Muscle of arm (tissue), 12 donors: ENCODE measurements around the gene RRBP1. TPM values are rescaled to one million over a fixed set of nuclear protein-coding genes. Genes with fewer than 3 reads are reported as not detected.
A peak's percentile ranks its signal among the peaks of the same experiment; 100 is the strongest.

Source experiments
- DNase-seq: peaks from one replicate; pipeline ENCODE4 v3.0.0-alpha.2; 2013
- polyA plus RNA-seq, 12 donors: library from polyadenylated mRNA; unstranded; fragments of 120-200 nt; gene quantifications; one replicate each; pipeline ENCODE4 v1.2.1, GENCODE V29; 2013; ENCODE audit not compliant: insufficient read length in 12 of 12

RRBP1 gene
- polyA plus RNA-seq, 12 donors = 96.1 to 186 (median 114) TPM; not detected in 1

DNA sequence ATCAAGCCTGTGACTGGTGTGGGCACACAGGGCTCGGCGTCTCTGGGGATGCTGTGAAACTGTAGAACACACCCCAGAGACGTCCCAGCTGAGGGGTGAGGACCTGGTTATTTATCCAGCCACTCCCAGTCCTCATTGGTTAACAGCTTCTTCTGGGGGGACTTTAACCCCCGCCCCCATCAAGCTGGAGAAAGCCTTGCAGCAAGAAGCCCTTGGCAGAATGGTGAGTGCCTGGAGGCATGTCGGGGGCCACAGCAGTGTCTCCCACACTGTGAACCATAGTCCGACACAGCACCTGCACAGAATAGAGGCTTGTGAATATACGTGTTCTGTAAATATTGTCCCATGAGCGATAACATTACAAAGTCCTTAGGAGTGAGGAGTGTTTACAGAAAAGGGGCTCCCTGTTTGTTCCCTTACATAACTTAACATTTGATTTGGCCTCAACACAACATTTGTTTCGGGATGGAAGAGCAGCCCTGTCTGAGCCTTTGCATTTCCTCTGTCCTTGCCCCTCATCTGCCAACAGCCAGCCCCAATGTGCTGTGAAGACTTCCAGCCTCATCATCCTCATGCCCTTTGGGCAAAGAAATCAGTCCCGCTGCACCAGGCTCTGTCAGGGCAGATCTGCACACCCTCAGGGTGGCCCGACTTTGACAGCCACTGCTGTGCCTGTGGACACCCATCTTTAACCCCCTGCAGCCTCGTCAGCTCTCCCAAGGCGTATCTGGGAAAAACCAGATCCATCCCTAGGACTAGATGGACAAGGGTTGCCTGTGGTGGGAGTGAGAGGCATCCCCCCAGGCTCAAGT lies 2.2 kb upstream of the RRBP1 start:
- no peak for DNase-seq

- DNase-seq = no peak
These were observed 1.4 kb upstream of the RRBP1 start for GRCh38 chr20:17683218-17684076.

DNA sequence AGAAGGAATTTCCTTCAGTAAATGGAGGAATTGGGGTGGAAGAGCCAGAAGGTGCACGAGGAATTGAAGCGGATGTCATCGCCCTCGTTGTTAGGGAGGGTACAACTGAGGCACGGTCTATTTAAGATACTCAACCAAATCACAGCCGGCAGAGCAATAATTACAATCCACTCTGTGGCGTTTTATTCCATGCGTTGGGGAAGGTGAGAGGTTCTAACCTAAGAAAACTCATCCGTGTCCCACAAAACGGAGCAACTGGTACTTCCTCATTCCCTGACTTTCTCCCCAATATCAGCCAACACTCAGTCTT lies 802 bp upstream of the RRBP1 start:
- DNase-seq = no peak

DNA sequence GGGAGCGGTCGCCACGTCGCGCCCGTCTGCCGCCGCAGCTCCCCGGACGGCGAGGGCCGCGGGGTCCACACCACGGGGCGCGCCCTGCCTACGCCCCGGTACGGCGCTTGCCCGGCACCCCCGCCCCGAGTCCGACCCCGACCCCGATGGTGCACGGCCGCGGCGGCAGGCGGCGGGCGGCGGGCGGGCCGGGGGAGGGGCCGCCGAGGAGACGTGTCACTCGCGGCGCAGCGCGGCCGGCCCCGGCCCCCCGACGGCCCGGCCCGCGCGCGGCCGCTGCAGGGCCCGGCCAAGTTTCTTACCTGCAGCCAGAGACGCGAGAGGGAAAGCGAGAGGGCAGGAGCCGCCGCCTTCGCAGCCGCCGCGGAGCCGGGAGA lies 328 bp downstream of the RRBP1 start:
- no peak for DNase-seq

- peak; percentile 79 for DNase-seq
These were observed 961 bp downstream of the RRBP1 start for GRCh38 chr20:17680836-17681725.

- peak; percentile 43 for DNase-seq
These were observed 1.9 kb downstream of the RRBP1 start for GRCh38 chr20:17679941-17680835.

DNA sequence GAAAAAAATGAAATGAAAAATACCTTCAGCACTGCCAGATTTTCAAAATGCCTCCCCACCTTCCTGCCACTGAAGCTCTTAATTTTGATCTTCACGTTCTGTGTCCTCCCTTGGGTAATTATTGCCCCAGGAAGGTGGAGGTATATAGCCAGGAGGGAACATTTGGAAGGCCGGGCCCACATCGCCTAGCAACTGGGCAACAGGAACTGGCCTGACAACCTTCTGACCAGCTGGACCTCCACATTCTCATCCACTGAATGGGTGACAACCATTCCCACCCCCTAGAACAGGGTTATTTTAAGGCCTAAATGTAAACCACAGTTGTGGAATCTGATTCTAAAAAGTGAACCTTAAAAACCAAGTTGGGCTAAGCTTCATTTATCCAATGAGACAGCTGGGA lies 3.2 kb downstream of the RRBP1 start:
- DNase-seq = no peak

- DNase-seq = no peak
These were observed 3.7 kb downstream of the RRBP1 start for GRCh38 chr20:17678295-17678694.

DNA sequence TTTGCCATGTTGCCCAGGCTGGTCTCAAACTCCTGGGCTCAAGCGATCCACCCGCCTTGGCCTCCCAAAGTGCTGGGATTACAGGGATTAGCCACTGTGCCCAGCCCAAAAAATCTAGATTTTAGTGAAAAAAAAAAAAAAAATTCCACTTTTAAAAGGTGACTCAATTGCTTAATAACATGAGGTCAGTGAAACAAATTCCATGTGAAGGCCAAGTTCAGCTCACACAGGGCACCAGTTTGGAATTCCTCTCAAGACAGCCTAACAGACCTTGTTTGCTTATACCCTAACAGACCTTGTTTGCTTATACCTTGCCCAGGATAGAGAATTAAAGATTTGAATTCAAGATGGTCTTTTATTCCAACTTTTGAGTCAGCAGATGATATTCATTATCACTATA lies 5.1 kb downstream of the RRBP1 start:
- DNase-seq = no peak

- no peak for DNase-seq
These were observed 5.7 kb downstream of the RRBP1 start for GRCh38 chr20:17676378-17676759.

DNA sequence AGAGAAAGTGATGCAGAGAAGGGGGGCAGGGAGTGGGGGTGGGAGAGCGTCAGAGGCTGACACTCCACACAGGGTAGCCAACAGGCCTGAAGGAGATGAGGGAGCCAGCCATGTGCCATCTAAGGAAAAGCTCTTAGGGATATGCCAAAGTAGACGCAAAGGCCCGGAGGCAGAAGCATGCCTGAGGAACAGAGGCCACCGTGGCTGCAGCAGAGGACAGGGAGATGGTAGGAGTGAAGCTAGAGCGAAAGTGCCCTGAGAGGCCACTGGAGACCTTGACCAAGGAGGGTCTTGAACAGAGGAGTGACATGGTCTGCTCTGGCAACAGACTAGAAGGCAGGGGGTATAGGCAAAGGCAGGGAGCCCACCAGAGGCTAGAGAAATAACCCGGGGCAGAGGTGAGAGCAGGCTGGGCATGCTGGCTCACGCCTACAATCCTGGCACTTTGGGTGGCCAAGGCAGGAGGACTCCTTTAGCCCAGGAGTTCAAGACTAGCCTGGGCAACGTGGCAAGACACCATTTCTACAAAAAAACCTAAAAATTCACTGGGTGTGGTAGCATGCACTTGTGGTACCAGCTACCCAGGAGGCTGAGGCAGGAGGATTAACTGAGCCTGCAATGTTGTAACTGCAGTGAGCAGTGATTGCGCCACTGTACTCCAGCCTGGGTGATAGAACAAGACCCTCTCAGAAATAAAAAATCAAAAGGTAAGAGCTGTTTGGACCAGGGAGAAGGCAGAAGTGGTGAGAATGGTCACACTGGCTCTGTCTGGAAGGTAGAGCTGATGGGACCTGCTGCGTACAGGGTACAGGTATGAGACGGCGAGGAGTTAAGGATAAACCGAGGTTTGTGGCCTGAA lies 6.3 kb downstream of the RRBP1 start:
- DNase-seq = no peak

- no peak for DNase-seq
These were observed 7.1 kb downstream of the RRBP1 start for GRCh38 chr20:17674722-17675518.

DNA sequence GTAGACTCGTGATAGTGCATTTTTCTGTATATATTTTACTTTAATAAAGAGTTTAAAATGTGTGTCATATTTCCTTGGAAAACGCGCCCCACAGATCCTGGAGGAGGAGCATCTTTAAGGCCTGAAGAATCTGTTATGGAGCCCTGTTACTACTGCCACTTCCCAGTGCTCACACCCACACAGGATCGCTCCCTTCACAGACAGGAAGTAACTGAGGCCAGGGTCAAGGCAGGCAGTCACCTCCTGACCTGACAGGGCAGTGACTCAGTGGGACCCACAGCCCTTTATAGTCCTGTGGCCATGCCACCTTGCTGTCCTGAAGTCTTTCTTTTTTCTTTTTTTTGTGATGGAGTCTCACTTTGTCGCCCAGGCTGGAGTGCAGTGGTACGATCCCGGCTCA lies 9.0 kb downstream of the RRBP1 start:
- no peak for DNase-seq

GRCh38 chr20:17671565-17671964 lies 10.5 kb downstream of the RRBP1 start:
- DNase-seq = no peak

DNA sequence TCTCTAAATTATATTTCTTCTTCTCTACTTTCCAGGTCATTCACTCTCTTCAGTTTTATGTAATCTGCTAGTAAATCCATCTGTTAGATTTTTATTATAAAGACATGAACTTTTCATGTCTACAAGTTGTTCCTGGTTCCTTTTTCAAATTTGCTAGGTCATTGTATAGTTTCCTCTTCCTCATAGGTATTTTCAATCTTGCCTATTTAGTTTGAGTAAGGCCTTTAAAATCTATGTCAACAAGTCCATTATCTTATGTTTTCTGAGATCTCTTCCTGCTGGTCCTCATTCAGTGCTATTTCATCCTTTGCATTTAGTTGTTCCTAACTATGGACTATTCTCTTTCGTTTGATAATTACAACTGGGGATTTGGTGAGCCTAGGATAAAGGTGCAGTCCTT lies 11.0 kb downstream of the RRBP1 start:
- no peak for DNase-seq

DNA sequence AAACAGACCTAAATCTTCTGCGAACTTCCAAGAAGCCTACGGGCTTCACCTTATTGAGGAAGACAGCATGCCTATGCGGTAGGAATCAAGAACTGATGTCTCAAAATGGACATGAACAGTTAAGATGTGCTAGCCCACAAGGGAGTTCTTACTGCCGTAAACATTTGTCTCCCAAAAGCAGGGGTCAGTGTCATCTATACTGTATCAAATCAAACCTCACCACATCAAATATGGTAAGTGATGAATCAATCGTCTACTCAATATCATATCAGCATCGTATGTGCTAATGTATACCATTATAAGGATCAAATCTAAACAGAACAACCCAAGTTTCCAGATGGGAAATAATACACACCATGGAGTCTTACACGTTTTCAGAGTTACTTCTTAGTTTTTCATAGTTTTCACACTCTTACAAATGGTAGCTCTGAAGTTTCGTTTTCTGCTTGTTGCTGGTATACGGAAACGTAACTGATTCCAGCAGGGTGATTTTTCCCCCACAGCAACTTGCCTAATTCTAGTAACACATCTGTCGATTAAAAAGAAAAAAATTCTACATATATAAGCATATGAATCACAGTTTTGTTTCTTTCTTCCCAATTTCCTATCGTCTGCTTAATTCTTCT lies 12.6 kb downstream of the RRBP1 start:
- no peak for DNase-seq

GRCh38 chr20:17668432-17668831 lies 13.6 kb downstream of the RRBP1 start:
- no peak for DNase-seq

- no peak for DNase-seq
These were observed 14.6 kb downstream of the RRBP1 start for GRCh38 chr20:17667445-17667844.

DNA sequence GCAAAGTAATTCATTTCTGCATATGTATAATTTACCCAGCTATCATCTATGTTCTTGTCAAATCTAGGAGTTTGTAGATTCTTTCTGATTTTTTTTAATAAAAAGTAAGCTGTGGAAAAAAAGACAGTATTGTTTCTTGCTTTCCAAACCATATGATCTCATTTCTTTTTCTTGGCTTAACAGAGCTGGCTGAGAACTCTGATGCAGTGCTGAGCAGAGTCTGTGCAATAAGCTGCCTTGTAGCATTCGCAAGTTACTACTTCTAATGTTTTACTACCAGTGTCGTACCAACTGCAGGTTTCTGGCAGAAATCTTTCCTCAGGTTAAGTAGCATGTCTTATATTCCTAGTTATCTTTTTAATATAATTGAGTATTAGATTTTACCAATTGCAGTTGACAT lies 15.6 kb downstream of the RRBP1 start:
- DNase-seq = peak; percentile 70
